Endodermal cell (in vitro differentiated cells): Measurements from ENCODE around the gene ANKRD18B. TPM values are rescaled to one million over a fixed set of nuclear protein-coding genes. Genes with fewer than 3 reads are reported as not detected.
"Not testable (repeated sequence)": the region's sequence is repeated elsewhere in the genome, so short reads cannot be mapped to it uniquely, and the experiment has no call there.

Experiments used
- DNase-seq: peaks from one replicate; pipeline ENCODE4 v3.0.0-alpha.2; 2017
- H3K27ac ChIP-seq: 2 replicates; pipeline ENCODE4 v1.5.1; 2013; ENCODE audit warnings: mild to moderate bottlenecking, low read depth, low read length, moderate library complexity
- H3K27me3 ChIP-seq: 2 replicates; pipeline ENCODE4 v1.6.1; 2013; ENCODE audit warnings: mild to moderate bottlenecking, low read length, moderate library complexity; ENCODE audit not compliant: insufficient read depth, control insufficient read depth, poor library complexity, severe bottlenecking
- H3K36me3 ChIP-seq: 2 replicates; pipeline ENCODE4 v1.7.0; 2013; ENCODE audit warnings: mild to moderate bottlenecking, low read length, moderate library complexity; ENCODE audit not compliant: control insufficient read depth, insufficient read depth
- H3K4me1 ChIP-seq: one replicate; pipeline ENCODE4 v1.7.0; 2013; ENCODE audit warnings: low read length; ENCODE audit not compliant: control insufficient read depth, insufficient read depth
- H3K4me3 ChIP-seq: 2 replicates; pipeline ENCODE4 v1.5.1; 2013; ENCODE audit warnings: mild to moderate bottlenecking, low read length, moderate library complexity
- H3K9ac ChIP-seq: 2 replicates; pipeline ENCODE4 v1.6.1; 2013; ENCODE audit warnings: mild to moderate bottlenecking, low read length, moderate library complexity; ENCODE audit not compliant: poor library complexity, severe bottlenecking; ENCODE audit errors: extremely low read depth
- H3K9me3 ChIP-seq: 2 replicates; pipeline ENCODE4 v1.6.1; 2013; ENCODE audit warnings: mild to moderate bottlenecking, low read length, moderate library complexity; ENCODE audit not compliant: control insufficient read depth
- H3K27ac Mint-ChIP-seq: 2 replicates; pipeline ENCODE4 v1.8.0; 2020; ENCODE audit warnings: mixed read lengths
- H3K27me3 Mint-ChIP-seq: 2 replicates; pipeline ENCODE4 v1.8.0; 2021; ENCODE audit warnings: mild to moderate bottlenecking, mixed read lengths; ENCODE audit not compliant: insufficient read depth
- H3K36me3 Mint-ChIP-seq: 2 replicates; pipeline ENCODE4 v1.8.0; 2020; ENCODE audit warnings: low read depth, mixed read lengths
- H3K4me1 Mint-ChIP-seq: 2 replicates; pipeline ENCODE4 v1.8.0; 2020; ENCODE audit warnings: mixed read lengths
- H3K4me3 Mint-ChIP-seq: 2 replicates; pipeline ENCODE4 v1.8.0; 2020; ENCODE audit warnings: mild to moderate bottlenecking, moderate library complexity, mixed read lengths
- H3K9me3 Mint-ChIP-seq: 2 replicates; pipeline ENCODE4 v1.8.0; 2020; ENCODE audit warnings: mild to moderate bottlenecking, mixed read lengths
- CTCF ChIP-seq: fragments of 200-600 bp; sonication (generic); conservative IDR thresholded peaks from 2 replicates; pipeline ENCODE4 v1.5.0; 2021; ENCODE audit warnings: antibody characterized with exemption, mild to moderate bottlenecking
- WGBS, 2 experiments: methylation state at CpG; one replicate each; pipeline versions ENCODE4 v1.1.5 to v1.1.7; 2013; ENCODE audit warnings: missing lambda C conversion rate in 2 of 2, mixed read lengths in 1 of 2; ENCODE audit not compliant: insufficient coverage in 1 of 2, insufficient read length in 1 of 2; 5-methylcytosine and 5-hydroxymethylcytosine counted together
- long read RNA-seq, 4 experiments: library from polyadenylated mRNA in 2 of 4; library from RNA in 1 of 4; library from capped mRNA in 1 of 4; stranded (forward) in 3 of 4; unstranded in 1 of 4; transcript quantifications; one replicate each; pipeline ENCODE4 v2.0.0, GENCODE V29; 2020 to 2021; ENCODE audit warnings: inconsistent platforms in 1 of 4
- polyA plus RNA-seq, 2 experiments: library from polyadenylated mRNA; stranded (reverse); fragments of 50-300 nt; gene quantifications; one replicate each; pipeline ENCODE4 v1.2.3, GENCODE V29; 2013
- total RNA-seq, 2 donors: library from RNA; stranded (reverse); fragmentation: NEBNext Ultra II Directional in 1 of 2; extraction: Animal tissue kit (Norgen Biotek cat#: 25700) in 1 of 2; gene quantifications; 2 replicates in 1 of 2; 3 replicates in 1 of 2; pipeline ENCODE4 v1.2.1, GENCODE V29; 2021

Gene ANKRD18B
- 1 to 10 TPM; 6.7 to 9.7 TPM for total RNA-seq
- 9.4 TPM for polyA plus RNA-seq (2013, experiment 1 of 2)
- 8.7 TPM for polyA plus RNA-seq (2013, experiment 2 of 2)
- long read RNA-seq, experiment 1, result 0 reads
- long read RNA-seq, experiment 2, partial matches to known transcripts, result 1 of 3 reads
- long read RNA-seq, experiment 2, other reads (novel, unspliced or antisense), result 2 of 3 reads
- long read RNA-seq, experiment 3, partial matches to known transcripts, result 3 of 4 reads
- long read RNA-seq, experiment 3, other reads (novel, unspliced or antisense), result 1 of 4 reads
- long read RNA-seq, experiment 4, partial matches to known transcripts, result 5 of 15 reads
- long read RNA-seq, experiment 4, other reads (novel, unspliced or antisense), result 10 of 15 reads

GRCh38 chr9:33523397-33524305, at the start of gene ANKRD18B:
Gene ANKRD18B (plus strand): TSS chr9:33524251. CDS start chr9:33524490, 239 bp downstream.
- DNase-seq, result peak; percentile 92
- H3K4me3 ChIP-seq, result peak within 1 kb of the TSS; percentile 84
- H3K27me3 ChIP-seq, result peaks cover 13% of the 10 kb centered on the region
- not testable (repeated sequence) for H3K4me1 ChIP-seq, H3K27ac ChIP-seq, H3K27ac Mint-ChIP-seq, H3K9me3 Mint-ChIP-seq, H3K4me1 Mint-ChIP-seq, H3K36me3 Mint-ChIP-seq, H3K36me3 ChIP-seq, H3K9me3 ChIP-seq
- H3K9ac ChIP-seq, result peak within 1 kb of the TSS; percentile 35
- peak; percentile 75 for TF ChIP-seq CTCF
- H3K4me3 Mint-ChIP-seq, result peak within 1 kb of the TSS; percentile 75
- WGBS, 2 experiments, result 0 to 1% methylated on average over 16 to 73 of the region's 73 CpGs
- peaks cover 18% of the 10 kb centered on the region for H3K27me3 Mint-ChIP-seq

GRCh38 chr9:33475357-33475756, 48.7 kb upstream of the ANKRD18B start:
- H3K36me3 Mint-ChIP-seq, result peaks cover 17% of the 10 kb centered on the region
- Histone ChIP-seq H3K27ac (no peak overlapping the region), H3K4me3 (no peak overlapping the region), H3K4me1 (no peaks in the 10 kb centered on the region), H3K9ac (no peak overlapping the region), H3K27me3 (no peaks in the 10 kb centered on the region), H3K36me3 (peaks cover 11% of the 10 kb centered on the region), H3K9me3 (no peaks in the 10 kb centered on the region)
- no peak overlapping the region for H3K4me3 Mint-ChIP-seq
- no peaks in the 10 kb centered on the region for H3K27me3 Mint-ChIP-seq
- no peak for TF ChIP-seq CTCF
- H3K4me1 Mint-ChIP-seq, result peaks cover 11% of the 10 kb centered on the region
- no peaks in the 10 kb centered on the region for H3K9me3 Mint-ChIP-seq
- DNase-seq, result no peak
- 80% methylated on average over 1 of the region's 1 CpG; no CpG with 5 or more reads in 1 of the 2 experiments for WGBS, 2 experiments
- no peak overlapping the region for H3K27ac Mint-ChIP-seq

- Mint-ChIP-seq H3K9me3 (no peaks in the 10 kb centered on the region), H3K4me3 (no peak overlapping the region), H3K27me3 (no peaks in the 10 kb centered on the region), H3K4me1 (peaks cover 11% of the 10 kb centered on the region), H3K36me3 (peaks cover 7% of the 10 kb centered on the region), H3K27ac (peak overlapping the region; percentile 23)
- WGBS, 2 experiments, result 95% methylated on average over 10 of the region's 10 CpGs
- TF ChIP-seq CTCF, result no peak
- no peak for DNase-seq
- H3K4me3 ChIP-seq, result no peak overlapping the region
- H3K36me3 ChIP-seq, result peaks cover 4% of the 10 kb centered on the region
- H3K27me3 ChIP-seq, result no peaks in the 10 kb centered on the region
- H3K9ac ChIP-seq, result no peak overlapping the region
- no peak overlapping the region for H3K27ac ChIP-seq
- H3K9me3 ChIP-seq, result no peaks in the 10 kb centered on the region
- no peaks in the 10 kb centered on the region for H3K4me1 ChIP-seq
These were observed 47.5 kb upstream of the ANKRD18B start for GRCh38 chr9:33476503-33476902.
